ENCODE measurements around the gene CTRB2. TPM values are rescaled to one million over a fixed set of nuclear protein-coding genes. Genes with fewer than 3 reads are reported as not detected.
"Not testable (repeated sequence)": the region's sequence is repeated elsewhere in the genome, so short reads cannot be mapped to it uniquely, and the experiment has no call there.

The CTRB2 gene
- total RNA-seq, 2 donors from 2014 or later, result 12.5 TPM

DNA sequence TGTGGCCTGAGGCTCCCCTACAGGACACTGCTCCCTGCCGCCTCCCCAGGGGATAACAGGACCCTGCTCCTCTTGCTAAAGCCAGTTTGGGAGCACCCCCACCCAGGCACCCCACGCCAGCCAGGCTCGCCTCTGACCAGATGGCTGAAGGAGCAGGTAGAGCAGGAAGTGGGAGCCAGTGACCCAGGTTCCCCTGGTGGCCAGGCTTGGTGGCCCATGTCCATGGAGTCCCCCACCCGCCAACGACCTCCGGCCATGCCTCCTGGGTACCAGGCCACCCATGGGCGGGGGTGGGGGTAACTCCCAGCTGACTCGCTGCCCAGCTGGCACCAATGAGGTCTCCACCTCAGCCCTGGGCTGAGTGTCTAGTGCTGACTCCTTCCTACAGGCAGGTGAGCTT lies 34.5 kb upstream of the CTRB2 start:
- peak overlapping the region; percentile 96 to 99 for H3K27ac ChIP-seq
- peaks cover 63 to 97% of the 10 kb centered on the region in 2 donors for H3K4me1 ChIP-seq (ENCODE audit: control insufficient read depth in 1 of 2, low read depth in 2 of 2)
- TF ChIP-seq CTCF (IDR thresholded peaks at IDR 0.05), result no peak

DNA sequence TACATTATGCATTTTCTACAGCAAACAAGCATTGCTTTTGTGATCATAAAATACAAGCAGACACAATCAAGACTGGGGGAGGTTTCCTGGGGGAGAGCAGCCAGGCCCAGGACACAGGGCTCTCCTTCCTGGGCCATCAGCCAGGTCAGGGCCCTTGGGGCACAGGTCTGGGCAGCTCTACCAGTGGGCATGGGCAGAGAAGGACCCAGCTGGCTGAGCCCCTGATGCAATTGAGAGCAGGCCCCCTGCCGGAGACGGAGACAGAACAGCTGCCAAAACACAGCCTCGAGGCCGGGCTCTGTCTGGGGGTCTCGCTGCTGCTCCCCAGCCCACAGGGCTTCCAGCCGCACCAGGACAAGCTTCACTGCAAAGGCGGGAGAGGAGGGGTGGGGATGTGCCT lies 33.7 kb upstream of the CTRB2 start:
- peaks cover 11% of the 10 kb centered on the region for H3K36me3 ChIP-seq
- peaks cover 58 to 90% of the 10 kb centered on the region in 2 donors for H3K4me1 ChIP-seq (ENCODE audit: control insufficient read depth in 1 of 2, low read depth in 2 of 2)
- H3K27ac ChIP-seq, result peak overlapping the region; percentile 92 to 99
- not testable (repeated sequence) for ATAC-seq (ENCODE audit: insufficient number of reproducible peaks, low FRiP score, low read depth); H3K4me3 ChIP-seq; DNase-seq (ENCODE audit: low spot score); H3K9me3 ChIP-seq; H3K27me3 ChIP-seq (replicated peaks; ENCODE audit: insufficient read depth)

More for the DNA sequence above, 34.5 kb upstream of the CTRB2 start:
- H3K9me3 ChIP-seq, result no peaks in the 10 kb centered on the region
- peaks cover 11% of the 10 kb centered on the region for H3K36me3 ChIP-seq
- ATAC-seq (ENCODE audit: insufficient number of reproducible peaks, low FRiP score, low read depth) (no peak), DNase-seq (ENCODE audit: low spot score) (no peak)
- H3K4me3 ChIP-seq, result no peak overlapping the region
- H3K27me3 ChIP-seq (replicated peaks; ENCODE audit: insufficient read depth), result no peaks in the 10 kb centered on the region

GRCh38 chr16:75239542-75240122 lies 32.7 kb upstream of the CTRB2 start:
- H3K4me1 ChIP-seq (ENCODE audit: control insufficient read depth in 1 of 2, low read depth in 2 of 2), result peaks cover 52 to 91% of the 10 kb centered on the region in 2 donors
- H3K9me3 ChIP-seq, result no peaks in the 10 kb centered on the region
- H3K36me3 ChIP-seq, result peaks cover 16% of the 10 kb centered on the region
- DNase-seq (ENCODE audit: low spot score) (no peak), ATAC-seq (ENCODE audit: insufficient number of reproducible peaks, low FRiP score, low read depth) (no peak)
- peak overlapping the region; percentile 92 to 99 for H3K27ac ChIP-seq
- no peak for TF ChIP-seq CTCF (IDR thresholded peaks at IDR 0.05)
- H3K4me3 ChIP-seq, result no peak overlapping the region
- H3K27me3 ChIP-seq (replicated peaks; ENCODE audit: insufficient read depth), result no peaks in the 10 kb centered on the region

GRCh38 chr16:75238853-75239541 lies 32.0 kb upstream of the CTRB2 start:
- DNase-seq (ENCODE audit: low spot score) (no peak), ATAC-seq (ENCODE audit: insufficient number of reproducible peaks, low FRiP score, low read depth) (peak; percentile 3)
- TF ChIP-seq CTCF (IDR thresholded peaks at IDR 0.05), result peak; percentile 51
- H3K4me3 ChIP-seq, result peak overlapping the region; percentile 42
- no peaks in the 10 kb centered on the region for H3K27me3 ChIP-seq (replicated peaks; ENCODE audit: insufficient read depth)
- peak overlapping the region; percentile 92 to 99 for H3K27ac ChIP-seq
- H3K36me3 ChIP-seq, result peaks cover 19% of the 10 kb centered on the region
- H3K4me1 ChIP-seq (ENCODE audit: control insufficient read depth in 1 of 2, low read depth in 2 of 2), result peaks cover 52 to 91% of the 10 kb centered on the region in 2 donors
- H3K9me3 ChIP-seq, result no peaks in the 10 kb centered on the region

DNA sequence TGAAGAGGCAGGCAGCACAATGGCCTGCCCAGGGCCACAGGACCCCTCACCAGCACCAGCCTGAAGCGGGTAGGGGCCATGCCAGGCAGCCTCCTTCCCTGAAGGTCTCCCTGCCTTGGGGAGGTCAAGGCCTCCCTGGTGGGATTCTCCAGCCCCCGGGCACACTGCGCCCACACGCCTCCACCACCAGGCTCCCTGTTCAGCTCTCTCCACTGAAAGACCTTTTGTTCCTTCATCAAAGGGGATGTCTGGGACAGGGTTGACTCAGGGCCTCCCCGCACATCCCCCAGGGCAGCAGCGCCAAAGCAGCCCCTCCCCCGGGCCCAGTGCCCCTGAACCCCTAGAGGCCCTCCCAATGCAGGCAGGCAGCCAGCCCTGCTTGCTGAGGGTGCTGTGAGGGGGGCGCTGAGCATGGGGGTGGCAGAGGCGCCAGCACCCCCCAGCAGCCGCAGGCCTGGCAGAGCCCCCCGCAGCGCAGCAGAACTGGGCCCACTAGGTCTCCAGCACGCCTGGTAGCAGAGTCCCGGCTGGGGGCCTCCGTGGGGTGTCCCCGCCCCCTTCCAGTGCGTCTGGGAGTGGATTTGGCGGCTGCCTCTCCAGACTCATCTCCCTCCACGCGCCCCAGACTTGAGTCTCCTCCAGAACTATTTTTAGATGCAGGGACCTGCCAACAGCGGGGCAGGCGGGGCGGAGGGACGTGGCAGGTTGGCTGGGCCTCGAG lies 31.3 kb upstream of the CTRB2 start:
- peak; percentile 18 for TF ChIP-seq CTCF (IDR thresholded peaks at IDR 0.05)
- Histone ChIP-seq H3K36me3 (peaks cover 24% of the 10 kb centered on the region), H3K27ac (peak overlapping the region; percentile 92 to 99), H3K4me3 (peak overlapping the region; percentile 42), H3K9me3 (no peaks in the 10 kb centered on the region), H3K4me1 (ENCODE audit: control insufficient read depth in 1 of 2, low read depth in 2 of 2) (peaks cover 45 to 91% of the 10 kb centered on the region in 2 donors), H3K27me3 (replicated peaks; ENCODE audit: insufficient read depth) (no peaks in the 10 kb centered on the region)
- ATAC-seq (ENCODE audit: insufficient number of reproducible peaks, low FRiP score, low read depth) (peak; percentile 65), DNase-seq (ENCODE audit: low spot score) (peak; percentile 62)
